Measurements from ENCODE around the gene ADCYAP1R1. TPM values are rescaled to one million over a fixed set of nuclear protein-coding genes. Genes with fewer than 3 reads are reported as not detected.

The ADCYAP1R1 gene
- polyA plus RNA-seq, 3 donors: not detected

- Histone ChIP-seq H3K9me3 (replicated peaks in 1 of 2; ENCODE audit: control insufficient read depth in 1 of 2, insufficient read depth in 1 of 2, low read length in 2 of 2) (no peaks in the 10 kb centered on the region), H2AFZ (ENCODE audit: insufficient read depth, low read depth, low read length, poor library complexity, severe bottlenecking) (no peak overlapping the region), H4K20me1 (ENCODE audit: insufficient read depth, low read length) (no peaks in the 10 kb centered on the region), H3K4me3 (replicated peaks in 1 of 3; ENCODE audit: low read depth in 2 of 3, low read length in 3 of 3) (no peak overlapping the region), H3K27me3 (ENCODE audit: control insufficient read depth in 2 of 2, insufficient read depth in 2 of 2, low read length in 2 of 2) (no peaks in the 10 kb centered on the region), H3K4me2 (replicated peaks; ENCODE audit: extremely low read depth, low read length, poor library complexity, severe bottlenecking) (no peak overlapping the region), H3K36me3 (replicated peaks in 1 of 2; ENCODE audit: control insufficient read depth in 1 of 2, insufficient read depth in 2 of 2, low read length in 2 of 2) (no peaks in the 10 kb centered on the region), H3K9ac (ENCODE audit: insufficient read depth, low read length, poor library complexity, severe bottlenecking) (no peak overlapping the region), H3K79me2 (ENCODE audit: insufficient read depth, low read length) (no peaks in the 10 kb centered on the region), H3K4me1 (ENCODE audit: control insufficient read depth in 1 of 2, insufficient read depth in 2 of 2, low read length in 2 of 2) (no peaks in the 10 kb centered on the region), H3K27ac (ENCODE audit: low read depth in 1 of 2, low read length in 2 of 2) (no peak overlapping the region)
- H3K4me3 Mint-ChIP-seq: no peak overlapping the region
- DNase-seq: no peak
- TF ChIP-seq, protein P1, sequence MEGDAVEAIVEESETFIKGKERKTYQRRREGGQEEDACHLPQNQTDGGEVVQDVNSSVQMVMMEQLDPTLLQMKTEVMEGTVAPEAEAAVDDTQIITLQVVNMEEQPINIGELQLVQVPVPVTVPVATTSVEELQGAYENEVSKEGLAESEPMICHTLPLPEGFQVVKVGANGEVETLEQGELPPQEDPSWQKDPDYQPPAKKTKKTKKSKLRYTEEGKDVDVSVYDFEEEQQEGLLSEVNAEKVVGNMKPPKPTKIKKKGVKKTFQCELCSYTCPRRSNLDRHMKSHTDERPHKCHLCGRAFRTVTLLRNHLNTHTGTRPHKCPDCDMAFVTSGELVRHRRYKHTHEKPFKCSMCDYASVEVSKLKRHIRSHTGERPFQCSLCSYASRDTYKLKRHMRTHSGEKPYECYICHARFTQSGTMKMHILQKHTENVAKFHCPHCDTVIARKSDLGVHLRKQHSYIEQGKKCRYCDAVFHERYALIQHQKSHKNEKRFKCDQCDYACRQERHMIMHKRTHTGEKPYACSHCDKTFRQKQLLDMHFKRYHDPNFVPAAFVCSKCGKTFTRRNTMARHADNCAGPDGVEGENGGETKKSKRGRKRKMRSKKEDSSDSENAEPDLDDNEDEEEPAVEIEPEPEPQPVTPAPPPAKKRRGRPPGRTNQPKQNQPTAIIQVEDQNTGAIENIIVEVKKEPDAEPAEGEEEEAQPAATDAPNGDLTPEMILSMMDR (IDR thresholded peaks at IDR 0.05): no peak
- H3K36me3 Mint-ChIP-seq: no peaks in the 10 kb centered on the region
- no peaks in the 10 kb centered on the region for H3K4me1 Mint-ChIP-seq
- WGBS (ENCODE audit: insufficient coverage): 88% methylated on average over 4 of the region's 4 CpGs
- peaks cover 2 to 15% (median 4%) of the 10 kb centered on the region in 3 donors for H3K27me3 Mint-ChIP-seq (ENCODE audit: low read depth in 3 of 3)
- no peak overlapping the region for H3K27ac Mint-ChIP-seq
- H3K9me3 Mint-ChIP-seq: peaks cover 0 to 3% (median 0%) of the 10 kb centered on the region in 7 donors
- intact Hi-C loops (cut with micrococcal nuclease): no loop called here
Measured at GRCh38 chr7:31125171-31125570, 73.1 kb downstream of the ADCYAP1R1 start.

DNA sequence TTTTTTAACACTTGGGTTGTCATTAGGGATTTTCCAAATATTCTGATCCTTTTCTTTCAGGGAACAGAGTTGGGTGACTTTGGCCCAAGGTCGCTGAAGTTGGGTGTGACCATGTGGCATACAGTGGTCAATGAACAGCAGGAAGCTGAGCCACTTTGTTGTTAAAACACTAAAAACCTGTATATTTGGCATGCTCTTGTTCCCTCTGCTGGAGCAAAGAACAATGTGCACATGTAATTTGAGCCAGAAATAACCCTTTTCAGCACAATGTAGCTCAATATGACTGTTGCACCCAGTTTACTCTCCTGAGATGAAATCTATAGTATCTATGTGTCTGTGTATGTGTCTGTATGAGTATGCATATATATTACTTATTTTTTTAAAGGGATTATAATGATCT, 74.9 kb downstream of the ADCYAP1R1 start:
- DNase-seq: no peak

More for the DNA sequence above, 74.9 kb downstream of the ADCYAP1R1 start:
- H3K4me1 Mint-ChIP-seq: no peaks in the 10 kb centered on the region
- Histone ChIP-seq H3K36me3 (replicated peaks in 1 of 2; ENCODE audit: control insufficient read depth in 1 of 2, insufficient read depth in 2 of 2, low read length in 2 of 2) (no peaks in the 10 kb centered on the region), H3K9ac (ENCODE audit: insufficient read depth, low read length, poor library complexity, severe bottlenecking) (no peak overlapping the region), H3K27me3 (ENCODE audit: control insufficient read depth in 2 of 2, insufficient read depth in 2 of 2, low read length in 2 of 2) (no peaks in the 10 kb centered on the region), H3K79me2 (ENCODE audit: insufficient read depth, low read length) (no peaks in the 10 kb centered on the region), H3K9me3 (replicated peaks in 1 of 2; ENCODE audit: control insufficient read depth in 1 of 2, insufficient read depth in 1 of 2, low read length in 2 of 2) (no peaks in the 10 kb centered on the region), H4K20me1 (ENCODE audit: insufficient read depth, low read length) (no peaks in the 10 kb centered on the region), H3K27ac (ENCODE audit: low read depth in 1 of 2, low read length in 2 of 2) (no peak overlapping the region), H3K4me2 (replicated peaks; ENCODE audit: extremely low read depth, low read length, poor library complexity, severe bottlenecking) (no peak overlapping the region), H2AFZ (ENCODE audit: insufficient read depth, low read depth, low read length, poor library complexity, severe bottlenecking) (no peak overlapping the region), H3K4me3 (replicated peaks in 1 of 3; ENCODE audit: low read depth in 2 of 3, low read length in 3 of 3) (no peak overlapping the region), H3K4me1 (ENCODE audit: control insufficient read depth in 1 of 2, insufficient read depth in 2 of 2, low read length in 2 of 2) (no peaks in the 10 kb centered on the region)
- intact Hi-C loops (cut with micrococcal nuclease): no loop called here
- peaks cover 0 to 3% (median 0%) of the 10 kb centered on the region in 7 donors for H3K9me3 Mint-ChIP-seq
- peaks cover 2 to 15% (median 4%) of the 10 kb centered on the region in 3 donors for H3K27me3 Mint-ChIP-seq (ENCODE audit: low read depth in 3 of 3)
- H3K27ac Mint-ChIP-seq: no peak overlapping the region
- no peak overlapping the region for H3K4me3 Mint-ChIP-seq
- TF ChIP-seq, protein P1 (IDR thresholded peaks at IDR 0.05): no peak
- H3K36me3 Mint-ChIP-seq: no peaks in the 10 kb centered on the region
- WGBS (ENCODE audit: insufficient coverage): 40% methylated on average over 1 of the region's 1 CpG
